Calu3 (cell line): ENCODE data around the gene SHC2. TPM values are rescaled to one million over a fixed set of nuclear protein-coding genes. Genes with fewer than 3 reads are reported as not detected.

Experiments used
- BruUV-seq: library from RNA; stranded (reverse); fragments of 400-500 nt; replicated peaks from 2 replicates; lab custom pipeline; 2021; lab: Mats Ljungman, UMichigan
- CTCF ChIA-PET: fragments of 300-600 bp; sonication (Branson Sonifier 250); formaldehyde crosslinking; loops from one replicate; lab custom pipeline; 2022; ENCODE audit warnings: antibody characterized with exemption; lab: Charles Lee
- DNase-seq: peaks from one replicate; pipeline ENCODE4 v3.0.0; 2022
- H3K27ac Mint-ChIP-seq: one replicate; pipeline ENCODE4 v1.8.0; 2022; ENCODE audit warnings: mixed read lengths; ENCODE audit not compliant: unreplicated experiment
- H3K27me3 Mint-ChIP-seq: one replicate; pipeline ENCODE4 v1.8.0; 2022; ENCODE audit warnings: mixed read lengths; ENCODE audit not compliant: unreplicated experiment
- H3K36me3 Mint-ChIP-seq: one replicate; pipeline ENCODE4 v1.8.0; 2022; ENCODE audit warnings: mild to moderate bottlenecking, moderate library complexity, mixed read lengths; ENCODE audit not compliant: insufficient read depth, unreplicated experiment
- H3K4me1 Mint-ChIP-seq: one replicate; pipeline ENCODE4 v1.8.0; 2022; ENCODE audit warnings: mild to moderate bottlenecking, low read depth, mixed read lengths; ENCODE audit not compliant: unreplicated experiment
- H3K4me3 Mint-ChIP-seq: one replicate; pipeline ENCODE4 v1.8.0; 2022; ENCODE audit warnings: mild to moderate bottlenecking, low read depth, moderate library complexity, mixed read lengths; ENCODE audit not compliant: unreplicated experiment
- H3K9me3 Mint-ChIP-seq: one replicate; pipeline ENCODE4 v1.8.0; 2022; ENCODE audit warnings: low read depth, mixed read lengths; ENCODE audit not compliant: unreplicated experiment
- intact Hi-C: fragments of 100-400 bp; cut with micrococcal nuclease; formaldehyde crosslinking; loops from one replicate; pipeline ENCODE4 v1.10.0; 2022; ENCODE audit not compliant: unreplicated experiment
- total RNA-seq: library from RNA; stranded (reverse); gene quantifications from 2 replicates; pipeline ENCODE4 v1.2.3, GENCODE V29; 2022
- TF ChIP-seq, protein P1 (sequence below): fragments of 200-600 bp; IDR thresholded peaks from one replicate; pipeline ENCODE4 v1.8.0; 2022; ENCODE audit warnings: antibody characterized with exemption; ENCODE audit not compliant: unreplicated experiment

SHC2 gene
- total RNA-seq, 1 experiment from 2014 or later = 8.4 TPM

DNA sequence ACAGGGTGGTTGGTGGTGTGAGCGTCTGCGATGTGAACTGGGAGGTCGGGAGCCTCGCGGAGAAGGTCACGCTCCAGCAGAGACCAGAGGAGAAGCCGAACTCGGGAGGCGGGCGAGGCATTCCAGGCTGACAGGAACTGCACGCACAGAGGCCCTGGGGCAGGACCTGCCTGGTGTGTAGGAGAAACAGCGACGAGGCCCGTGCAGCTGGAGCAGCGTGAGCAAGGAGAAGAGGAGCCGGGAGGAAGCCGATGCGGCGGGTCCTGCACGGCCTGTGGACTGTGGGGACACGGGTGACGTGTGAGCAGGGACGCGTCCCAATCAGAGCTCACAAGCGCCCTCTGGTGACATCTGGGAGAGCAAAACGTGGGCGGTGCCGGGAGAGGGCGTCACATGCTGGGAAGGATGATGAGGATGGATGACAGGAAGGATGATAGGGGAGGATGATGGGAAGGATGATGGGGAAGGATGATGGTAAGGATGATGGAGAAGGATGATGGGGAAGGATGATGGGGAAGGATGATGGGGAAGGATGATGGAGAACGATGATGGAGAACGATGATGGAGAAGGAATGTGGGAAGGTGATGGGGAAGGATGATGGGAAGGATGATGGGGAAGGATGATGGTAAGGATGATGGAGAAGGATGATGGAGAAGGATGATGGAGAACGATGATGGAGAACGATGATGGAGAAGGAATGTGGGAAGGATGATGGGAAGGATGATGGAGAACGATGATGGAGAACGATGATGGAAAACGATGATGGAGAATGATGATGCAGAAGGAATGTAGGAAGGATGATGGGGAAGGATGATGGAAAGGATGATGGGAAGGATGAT, 19.4 kb upstream of the SHC2 start:
- H3K27ac Mint-ChIP-seq = peak overlapping the region; percentile 8
- H3K9me3 Mint-ChIP-seq = peaks cover 14% of the 10 kb centered on the region
- CTCF ChIA-PET = interaction anchor here (0.7 to 0.9 kb wide), 3 partner anchors 18 to 64 kb away, joined by 3 to 6 read pairs (median 3); no protein-coding TSS in a partner anchor
- H3K27me3 Mint-ChIP-seq = peaks cover 50% of the 10 kb centered on the region
- TF ChIP-seq, protein P1, sequence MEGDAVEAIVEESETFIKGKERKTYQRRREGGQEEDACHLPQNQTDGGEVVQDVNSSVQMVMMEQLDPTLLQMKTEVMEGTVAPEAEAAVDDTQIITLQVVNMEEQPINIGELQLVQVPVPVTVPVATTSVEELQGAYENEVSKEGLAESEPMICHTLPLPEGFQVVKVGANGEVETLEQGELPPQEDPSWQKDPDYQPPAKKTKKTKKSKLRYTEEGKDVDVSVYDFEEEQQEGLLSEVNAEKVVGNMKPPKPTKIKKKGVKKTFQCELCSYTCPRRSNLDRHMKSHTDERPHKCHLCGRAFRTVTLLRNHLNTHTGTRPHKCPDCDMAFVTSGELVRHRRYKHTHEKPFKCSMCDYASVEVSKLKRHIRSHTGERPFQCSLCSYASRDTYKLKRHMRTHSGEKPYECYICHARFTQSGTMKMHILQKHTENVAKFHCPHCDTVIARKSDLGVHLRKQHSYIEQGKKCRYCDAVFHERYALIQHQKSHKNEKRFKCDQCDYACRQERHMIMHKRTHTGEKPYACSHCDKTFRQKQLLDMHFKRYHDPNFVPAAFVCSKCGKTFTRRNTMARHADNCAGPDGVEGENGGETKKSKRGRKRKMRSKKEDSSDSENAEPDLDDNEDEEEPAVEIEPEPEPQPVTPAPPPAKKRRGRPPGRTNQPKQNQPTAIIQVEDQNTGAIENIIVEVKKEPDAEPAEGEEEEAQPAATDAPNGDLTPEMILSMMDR = peak; percentile 40
- intact Hi-C loops = no loop called here
- H3K36me3 Mint-ChIP-seq = peaks cover 5% of the 10 kb centered on the region
- peak overlapping the region; percentile 28 for H3K4me3 Mint-ChIP-seq
- no TSS peak for BruUV-seq
- H3K4me1 Mint-ChIP-seq = peaks cover 7% of the 10 kb centered on the region
- DNase-seq = peak; percentile 71

DNA sequence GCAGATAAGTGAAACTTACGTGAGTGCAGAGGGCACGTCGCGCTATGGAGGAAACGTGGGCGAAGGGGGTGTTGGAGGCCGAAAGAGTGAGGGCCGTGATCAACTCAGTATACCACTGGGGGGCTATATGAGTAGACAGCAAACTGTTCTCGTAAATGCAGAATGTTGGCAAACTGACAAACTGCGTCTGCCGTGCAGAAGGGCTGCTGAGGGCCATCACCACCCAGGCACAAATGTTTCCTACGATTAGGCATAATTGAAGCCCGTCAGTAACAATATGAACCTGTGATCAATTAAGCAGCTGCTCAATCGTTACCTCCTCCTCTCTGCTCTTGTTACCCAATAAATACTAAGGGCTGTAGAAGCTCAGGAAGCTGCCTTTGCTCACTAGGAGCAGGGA, 18.1 kb upstream of the SHC2 start:
- Mint-ChIP-seq H3K4me1 (peaks cover 7% of the 10 kb centered on the region), H3K27me3 (peaks cover 44% of the 10 kb centered on the region), H3K36me3 (peaks cover 5% of the 10 kb centered on the region), H3K4me3 (no peak overlapping the region), H3K27ac (no peak overlapping the region), H3K9me3 (peaks cover 14% of the 10 kb centered on the region)
- TF ChIP-seq, protein P1 = no peak
- intact Hi-C loops = no loop called here
- DNase-seq = no peak
- CTCF ChIA-PET = interaction anchor here (0.6 kb wide), 1 partner anchor 11 kb away, joined by 8 read pairs; no protein-coding TSS in a partner anchor
- no TSS peak for BruUV-seq

DNA sequence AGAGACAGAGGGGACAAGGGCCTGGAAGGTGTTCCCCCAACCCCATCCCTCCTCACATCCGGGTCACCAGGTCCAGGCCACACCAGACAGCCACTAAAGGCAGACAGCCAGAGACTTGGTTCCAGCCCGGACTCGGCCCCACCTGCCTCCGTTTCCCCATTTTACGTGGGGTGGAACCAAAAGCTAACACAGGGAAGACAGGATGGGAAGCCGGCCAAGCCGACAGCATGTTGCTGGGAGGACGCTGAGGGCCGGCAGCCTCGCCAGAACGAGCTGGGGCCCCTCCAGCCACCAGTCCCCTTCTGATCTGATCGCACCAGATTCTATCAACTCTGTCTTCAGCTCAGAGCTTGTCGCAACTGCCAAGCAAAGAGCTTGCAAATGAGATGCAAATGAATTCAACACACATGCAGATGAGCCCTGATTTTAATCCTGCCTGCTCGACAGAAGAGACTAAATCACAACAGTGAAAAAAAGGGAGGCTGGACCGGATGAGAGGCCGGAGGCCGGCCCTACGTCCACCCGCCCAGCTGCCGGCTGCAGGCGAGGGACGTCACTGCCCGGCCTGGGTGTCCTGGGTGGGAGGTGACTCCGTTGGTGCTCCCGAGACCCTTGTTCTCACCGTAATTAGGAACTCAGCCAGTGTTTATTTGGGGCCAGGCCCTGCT, 17.5 kb upstream of the SHC2 start:
- no TSS peak for BruUV-seq
- TF ChIP-seq, protein P1 = no peak
- no peak for DNase-seq
- Mint-ChIP-seq H3K9me3 (peaks cover 14% of the 10 kb centered on the region), H3K4me3 (no peak overlapping the region), H3K36me3 (peaks cover 5% of the 10 kb centered on the region), H3K27me3 (peaks cover 38% of the 10 kb centered on the region), H3K4me1 (peaks cover 7% of the 10 kb centered on the region), H3K27ac (no peak overlapping the region)
- CTCF ChIA-PET = no interaction called here
- intact Hi-C loops = no loop called here

DNA sequence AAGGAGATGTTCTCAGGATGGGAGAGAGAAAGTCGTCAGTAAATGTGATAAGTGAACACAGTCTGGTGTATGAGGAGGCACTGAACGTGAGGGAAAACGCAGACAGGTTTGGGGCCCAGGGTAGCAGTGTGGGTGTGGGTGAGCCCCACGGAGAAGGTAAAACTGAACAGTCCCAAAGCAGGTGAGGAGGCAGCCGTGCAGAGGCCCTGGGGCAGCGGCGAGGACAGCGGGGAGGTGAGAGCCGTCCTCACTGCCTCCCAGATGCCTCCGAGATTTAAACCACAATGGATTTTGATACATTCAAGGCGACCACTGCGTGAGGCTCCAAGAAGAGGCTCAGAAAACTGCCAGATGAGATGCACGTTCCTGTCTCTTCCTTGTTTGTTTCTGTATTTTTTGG, 14.5 kb upstream of the SHC2 start:
- Mint-ChIP-seq H3K36me3 (no peaks in the 10 kb centered on the region), H3K27me3 (peaks cover 22% of the 10 kb centered on the region), H3K9me3 (peaks cover 3% of the 10 kb centered on the region), H3K4me3 (no peak overlapping the region), H3K4me1 (no peaks in the 10 kb centered on the region), H3K27ac (peak overlapping the region; percentile 27)
- intact Hi-C loops = no loop called here
- TF ChIP-seq, protein P1 = no peak
- no peak for DNase-seq
- CTCF ChIA-PET = no interaction called here
- no TSS peak for BruUV-seq
